22Rv1 (cell line): Measurements from ENCODE around the gene GOLGA8J.

Experiments
- ZFX ChIP-seq: fragments of 450-650 bp; IDR thresholded peaks from 2 replicates; pipeline ENCODE4 v1.6.1; 2017; ENCODE audit warnings: antibody characterized with exemption, borderline replicate concordance
- TF ChIP-seq, protein P1 (sequence below): fragments of 450-650 bp; IDR thresholded peaks from 2 replicates; pipeline ENCODE4 v1.5.1; 2017; ENCODE audit warnings: mild to moderate bottlenecking

DNA sequence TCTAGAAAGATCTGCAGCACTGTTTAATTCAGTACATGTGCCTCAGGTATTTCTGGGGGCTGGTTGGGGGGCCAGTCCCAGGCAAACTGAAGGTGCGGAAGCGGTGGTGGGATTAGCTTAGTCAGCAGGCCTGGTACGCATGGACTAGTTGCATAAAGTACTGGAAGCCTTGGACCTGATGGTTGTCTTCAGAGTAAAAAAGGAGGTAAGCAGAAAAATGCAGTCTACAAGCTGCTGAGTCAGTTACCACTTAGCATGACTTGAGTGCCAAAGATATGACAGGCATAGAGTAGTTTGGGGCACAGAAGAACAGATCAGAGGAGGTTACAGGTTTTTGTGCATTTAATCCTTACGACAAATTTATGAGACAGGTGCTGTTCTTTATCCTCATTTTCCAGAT, 19.9 kb upstream of the GOLGA8J start:
- TF ChIP-seq, protein P1, sequence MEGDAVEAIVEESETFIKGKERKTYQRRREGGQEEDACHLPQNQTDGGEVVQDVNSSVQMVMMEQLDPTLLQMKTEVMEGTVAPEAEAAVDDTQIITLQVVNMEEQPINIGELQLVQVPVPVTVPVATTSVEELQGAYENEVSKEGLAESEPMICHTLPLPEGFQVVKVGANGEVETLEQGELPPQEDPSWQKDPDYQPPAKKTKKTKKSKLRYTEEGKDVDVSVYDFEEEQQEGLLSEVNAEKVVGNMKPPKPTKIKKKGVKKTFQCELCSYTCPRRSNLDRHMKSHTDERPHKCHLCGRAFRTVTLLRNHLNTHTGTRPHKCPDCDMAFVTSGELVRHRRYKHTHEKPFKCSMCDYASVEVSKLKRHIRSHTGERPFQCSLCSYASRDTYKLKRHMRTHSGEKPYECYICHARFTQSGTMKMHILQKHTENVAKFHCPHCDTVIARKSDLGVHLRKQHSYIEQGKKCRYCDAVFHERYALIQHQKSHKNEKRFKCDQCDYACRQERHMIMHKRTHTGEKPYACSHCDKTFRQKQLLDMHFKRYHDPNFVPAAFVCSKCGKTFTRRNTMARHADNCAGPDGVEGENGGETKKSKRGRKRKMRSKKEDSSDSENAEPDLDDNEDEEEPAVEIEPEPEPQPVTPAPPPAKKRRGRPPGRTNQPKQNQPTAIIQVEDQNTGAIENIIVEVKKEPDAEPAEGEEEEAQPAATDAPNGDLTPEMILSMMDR, result no peak
- TF ChIP-seq ZFX, result no peak
